Fibroblast of skin of back (primary cell): ENCODE measurements around the gene SLFN13. TPM values are rescaled to one million over a fixed set of nuclear protein-coding genes. Genes with fewer than 3 reads are reported as not detected.
"Not testable (repeated sequence)": the region's sequence is repeated elsewhere in the genome, so short reads cannot be mapped to it uniquely, and the experiment has no call there.

Source experiments
- DNase-seq: peaks from one replicate; pipeline ENCODE4 v3.0.0-alpha.2; 2013
- polyA plus RNA-seq, 2 experiments: library from polyadenylated mRNA; unstranded; fragments of 120-200 nt; gene quantifications; one replicate each; pipeline ENCODE4 v1.2.1, GENCODE V29; 2013; ENCODE audit not compliant: insufficient read length in 2 of 2

SLFN13 gene
- 0.59 TPM for polyA plus RNA-seq (2013, experiment 1 of 2; ENCODE audit: insufficient read length)
- polyA plus RNA-seq (2013, experiment 2 of 2; ENCODE audit: insufficient read length): 0.29 TPM

DNA sequence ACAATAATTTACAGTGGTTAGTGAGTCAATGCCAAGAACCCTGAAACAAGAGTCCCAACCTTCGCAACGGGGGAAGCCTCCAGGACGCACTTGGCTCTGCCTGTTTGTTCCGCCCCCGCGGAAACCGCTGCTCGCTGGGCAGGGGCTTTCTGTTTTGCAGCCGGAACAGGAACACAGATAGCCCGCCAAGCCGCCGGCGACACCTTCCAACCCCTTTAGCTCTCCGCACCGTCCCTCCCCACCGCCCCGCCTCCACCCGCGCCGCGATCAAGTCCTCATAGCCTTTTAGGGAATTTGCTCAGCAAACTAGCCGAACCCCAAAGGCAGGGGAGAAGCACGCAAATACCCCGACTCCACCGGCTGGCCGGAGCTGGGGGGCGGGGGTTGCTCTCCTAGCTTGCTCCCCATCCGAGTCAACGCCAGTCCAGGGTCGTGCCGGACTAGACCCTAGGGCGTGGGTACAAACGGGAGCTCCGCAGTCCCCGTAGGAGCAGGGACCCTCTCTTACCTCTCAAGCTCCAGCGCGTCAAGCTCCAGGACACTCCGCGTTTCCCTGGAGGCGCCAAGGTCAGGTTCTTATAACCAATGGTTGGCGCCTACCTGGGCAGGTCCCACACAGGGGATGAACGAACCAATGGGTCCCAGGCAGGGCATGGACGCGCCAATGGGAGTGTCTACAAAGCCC lies at the start of gene SLFN13:
Gene SLFN13, minus strand, starts transcription at position 553 of the 685 bp plus-strand sequence. CDS start 3,086 bp downstream, outside the sequence.
- peak; percentile 15 for DNase-seq

GRCh38 chr17:35496451-35497290 lies 48.1 kb upstream of the SLFN13 start:
- DNase-seq: no peak

GRCh38 chr17:35493040-35493439 lies 44.5 kb upstream of the SLFN13 start:
- DNase-seq: no peak

DNA sequence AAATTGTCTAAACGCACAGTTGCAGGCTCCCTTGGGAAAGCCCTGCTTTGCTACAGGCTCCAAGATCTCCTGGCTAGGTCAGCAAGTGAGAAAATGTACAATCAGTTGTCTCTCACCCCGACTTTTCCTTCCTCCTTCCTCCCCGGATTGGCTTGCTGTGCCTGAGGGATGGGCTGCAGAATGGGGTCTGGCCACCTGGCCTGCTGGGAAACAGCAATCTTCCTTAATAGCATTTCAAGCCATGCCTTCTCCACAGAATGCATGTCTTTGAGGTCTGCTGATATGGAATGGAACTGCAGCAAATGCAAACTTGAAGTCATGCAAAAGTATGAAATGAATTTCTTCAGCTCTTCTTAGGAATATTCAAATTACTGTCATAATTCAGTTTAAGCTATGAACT lies 42.9 kb upstream of the SLFN13 start:
- no peak for DNase-seq

- DNase-seq: no peak
Measured at GRCh38 chr17:35489944-35490343, 41.4 kb upstream of the SLFN13 start.

DNA sequence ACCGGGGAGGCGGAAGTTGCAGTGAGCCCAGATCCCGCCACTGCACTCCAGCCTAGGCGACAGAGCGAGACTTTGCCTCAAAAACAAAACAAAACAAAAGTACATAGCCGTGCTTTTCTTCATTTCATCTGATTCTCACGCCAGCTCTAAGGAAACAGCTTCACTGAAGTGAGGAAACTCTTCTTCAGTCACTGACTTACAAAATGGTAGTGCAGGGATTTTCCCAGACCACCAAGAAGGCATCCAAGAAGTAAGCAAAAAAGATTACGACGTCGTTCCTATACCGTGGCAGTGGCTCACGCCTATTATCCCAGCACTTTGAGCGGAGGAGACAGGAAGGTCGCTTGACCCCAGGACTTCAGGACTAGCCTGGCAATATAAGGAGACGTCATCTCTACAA lies 40.4 kb upstream of the SLFN13 start:
- no peak for DNase-seq

DNA sequence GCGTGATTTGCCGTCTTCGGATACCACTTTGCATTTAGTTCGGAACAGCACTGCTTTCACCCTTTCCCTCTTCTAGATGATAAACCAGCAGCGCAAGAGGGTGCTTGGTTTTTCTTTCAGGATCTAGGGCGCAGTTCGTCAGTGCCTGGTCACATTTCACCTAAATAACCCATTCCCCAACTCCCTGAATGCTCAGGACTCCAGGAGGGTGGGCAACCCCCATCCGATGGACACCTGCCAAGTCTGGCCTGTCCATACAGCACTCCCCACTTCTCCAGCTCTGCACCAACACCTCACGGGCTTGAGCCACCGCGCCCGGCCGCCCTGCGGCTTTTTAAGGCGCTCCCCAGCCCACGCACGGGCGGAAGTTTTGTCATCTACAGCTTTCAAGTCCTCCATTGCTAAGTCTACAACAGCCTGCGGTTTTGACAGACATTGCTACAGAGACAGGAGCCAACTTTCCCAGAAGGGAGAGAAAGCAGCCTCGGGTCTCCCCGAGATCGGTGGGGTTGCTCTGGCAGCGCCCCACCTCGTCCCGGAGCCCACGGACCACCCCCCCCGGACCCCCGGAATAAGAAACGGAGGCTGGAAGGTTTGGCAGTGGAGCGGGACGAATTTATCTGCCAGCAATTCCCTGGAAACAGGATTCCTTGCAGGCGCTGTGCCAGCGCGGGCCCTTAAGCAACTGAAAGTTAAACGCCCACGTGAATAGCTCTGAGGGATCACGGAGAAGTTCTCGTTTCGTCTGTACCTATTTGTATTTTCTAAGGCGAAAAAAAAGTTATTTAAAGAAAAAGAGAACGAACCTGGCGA lies 38.6 kb upstream of the SLFN13 start:
- peak; percentile 13 for DNase-seq

DNA sequence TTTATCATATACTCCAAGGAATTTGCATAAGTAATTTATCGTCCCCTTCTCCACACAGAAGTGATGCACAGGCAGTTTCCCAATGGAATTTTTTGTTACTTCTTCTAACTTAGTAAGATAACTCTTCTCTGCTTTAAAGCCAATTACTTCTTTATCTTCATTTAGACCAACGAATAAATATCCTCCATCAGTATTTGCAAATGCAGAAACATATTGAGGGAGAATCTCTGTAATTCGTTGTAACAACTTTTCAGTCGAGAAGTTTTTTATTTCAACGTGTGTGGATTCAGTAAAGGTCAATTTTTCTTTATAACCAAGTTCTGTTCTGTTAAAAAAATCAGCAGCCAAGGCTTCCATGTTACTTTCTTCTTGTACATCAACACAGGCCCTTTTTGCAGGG lies 30.7 kb upstream of the SLFN13 start:
- no peak for DNase-seq

DNA sequence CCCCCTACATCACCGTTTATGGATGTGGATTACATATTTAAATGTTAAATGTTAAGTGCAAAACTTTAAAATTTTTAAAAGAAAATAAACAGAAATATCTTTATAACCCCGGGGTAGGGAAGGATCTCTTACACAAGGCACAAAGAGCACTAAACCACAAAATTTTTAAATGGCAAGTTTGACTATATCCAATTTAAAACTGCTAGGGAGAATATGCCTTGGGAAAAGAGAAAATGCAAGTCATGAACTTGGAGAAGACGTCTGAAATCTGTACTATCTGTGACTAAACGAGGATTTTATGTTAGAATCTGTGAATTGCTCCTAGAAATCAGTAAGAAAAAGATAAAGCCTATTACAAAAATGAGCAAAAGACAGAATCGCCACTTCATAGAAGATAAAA lies 28.7 kb upstream of the SLFN13 start:
- DNase-seq: no peak

DNA sequence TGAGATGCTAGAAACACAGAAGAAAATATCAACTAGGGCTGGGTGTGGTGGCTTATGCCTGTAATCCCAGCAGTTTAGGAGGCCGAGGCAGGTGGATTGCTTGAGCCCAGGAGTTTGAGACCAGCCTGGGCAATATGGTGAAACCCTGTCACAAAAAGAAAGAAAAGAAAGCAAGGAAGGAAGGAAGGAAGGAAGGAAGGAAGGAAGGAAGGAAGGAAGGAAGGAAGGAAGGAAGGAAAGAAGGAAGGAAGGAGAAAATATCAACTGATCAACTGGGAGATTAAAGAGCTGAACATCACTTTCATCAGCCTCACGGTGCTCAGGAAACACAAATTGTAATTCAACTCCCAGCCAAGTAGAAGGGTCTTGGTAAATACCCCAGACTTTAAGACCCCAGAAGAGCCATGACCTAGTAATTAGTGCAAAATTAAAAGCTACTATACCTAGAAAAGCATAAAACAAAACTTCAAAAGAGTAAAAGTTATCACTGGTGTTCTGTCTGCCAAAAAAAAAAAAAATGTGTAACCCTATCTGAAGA lies 27.8 kb upstream of the SLFN13 start:
- DNase-seq: no peak

GRCh38 chr17:35468475-35468874 lies 19.9 kb upstream of the SLFN13 start:
- DNase-seq: no peak

GRCh38 chr17:35467824-35468223 lies 19.3 kb upstream of the SLFN13 start:
- no peak for DNase-seq

DNA sequence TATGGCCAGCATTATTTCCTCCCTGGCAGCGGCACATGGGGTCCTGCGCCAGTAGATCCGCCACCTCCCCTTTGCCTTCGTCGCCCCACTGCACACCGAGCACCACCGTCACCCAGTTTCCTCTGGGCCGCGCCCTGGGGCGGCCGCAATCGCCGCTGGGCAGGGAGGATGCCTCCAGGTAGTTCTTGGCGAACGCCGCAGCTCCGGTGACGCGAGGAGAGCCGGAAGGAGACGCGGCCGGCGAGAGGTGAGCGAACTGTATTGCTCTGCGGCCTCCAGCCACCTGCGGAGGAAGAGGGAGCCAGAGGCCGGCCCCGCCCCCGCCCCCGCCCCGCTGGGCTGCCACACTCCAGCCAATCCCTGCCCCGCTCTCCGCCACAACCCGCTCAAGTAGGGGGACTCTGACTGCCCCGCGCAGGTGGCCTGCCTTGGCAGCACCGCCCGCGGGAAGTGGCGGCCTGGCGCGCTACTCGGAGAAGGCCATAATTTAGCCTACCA lies 11.8 kb upstream of the SLFN13 start:
- no peak for DNase-seq

- not testable (repeated sequence) for DNase-seq
Measured at GRCh38 chr17:35454035-35454434, 5.5 kb upstream of the SLFN13 start.

- DNase-seq: no peak
Measured at GRCh38 chr17:35453171-35453570, 4.6 kb upstream of the SLFN13 start.

GRCh38 chr17:35449371-35449931 lies 885 bp upstream of the SLFN13 start:
- DNase-seq: no peak

DNA sequence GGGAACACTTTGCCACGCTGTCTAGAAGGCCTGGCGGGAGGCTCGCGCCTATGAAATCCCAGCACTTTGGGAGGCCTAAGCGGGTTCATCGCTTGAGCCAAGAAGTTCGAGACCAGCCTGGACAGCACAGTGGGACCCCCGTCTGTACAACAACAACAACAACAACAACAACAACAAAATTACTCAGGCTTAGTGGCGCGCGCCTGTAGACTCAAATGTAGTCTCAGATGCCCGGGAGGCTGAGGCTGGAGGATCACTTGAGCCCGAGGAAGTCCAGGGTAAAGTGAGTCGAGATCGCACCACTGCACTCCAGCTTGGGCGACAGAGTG lies 297 bp upstream of the SLFN13 start:
- DNase-seq: no peak

DNA sequence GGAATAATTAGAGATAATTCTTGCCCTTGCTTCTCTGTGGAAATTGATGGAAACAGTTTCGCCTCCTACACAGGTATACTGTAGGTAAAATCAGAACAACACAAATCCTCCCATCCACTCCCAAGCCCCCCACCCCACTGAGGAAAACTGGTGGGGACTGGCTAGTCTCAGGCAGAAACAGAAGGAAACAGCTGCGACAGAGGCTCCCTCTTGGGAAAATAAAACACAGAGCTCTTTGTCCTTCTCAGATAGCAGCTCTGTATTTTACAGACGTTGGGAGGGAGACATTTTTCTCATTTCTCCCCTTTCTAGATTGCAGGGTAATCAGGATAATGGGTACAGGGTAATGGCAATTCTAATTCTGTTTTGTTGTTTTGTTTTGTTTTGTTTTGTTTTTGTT lies 1.1 kb downstream of the SLFN13 start:
- no peak for DNase-seq

- no peak for DNase-seq
Measured at GRCh38 chr17:35438433-35438832, 10.1 kb downstream of the SLFN13 start.

- DNase-seq: peak; percentile 100
Measured at GRCh38 chr17:35433075-35433894, 15.3 kb downstream of the SLFN13 start.
